Measurements from ENCODE around the gene RCOR2. TPM values are rescaled to one million over a fixed set of nuclear protein-coding genes. Genes with fewer than 3 reads are reported as not detected.

Gene RCOR2
- total RNA-seq, 2 donors from 2014 or later = 0.64 to 3.3 TPM

GRCh38 chr11:63919267-63920125 lies 2.5 kb upstream of the RCOR2 start:
- peak overlapping the region; percentile 52 to 61 for H3K27ac ChIP-seq
- TF ChIP-seq POLR2A (IDR thresholded peaks at IDR 0.05) = no peak
- no peak for TF ChIP-seq POLR2AphosphoS5 (IDR thresholded peaks at IDR 0.05)
- no peak for TF ChIP-seq CTCF (IDR thresholded peaks at IDR 0.05)
- H3K36me3 ChIP-seq = no peaks in the 10 kb centered on the region
- H3K27me3 ChIP-seq (replicated peaks; ENCODE audit: insufficient read depth) = no peaks in the 10 kb centered on the region
- intact Hi-C loops (cut with DNase I) = no loop called here
- 32% methylated on average over 36 of the region's 41 CpGs for WGBS
- H3K9me3 ChIP-seq = no peaks in the 10 kb centered on the region
- H3K4me1 ChIP-seq (replicated peaks) = peaks cover 14% of the 10 kb centered on the region
- no peak overlapping the region for H3K4me3 ChIP-seq
- DNase-seq (ENCODE audit: low spot score) = no peak

GRCh38 chr11:63918507-63919191 lies 1.7 kb upstream of the RCOR2 start:
- intact Hi-C loops (cut with DNase I) = no loop called here
- Histone ChIP-seq H3K27me3 (replicated peaks; ENCODE audit: insufficient read depth) (no peaks in the 10 kb centered on the region), H3K27ac (peak overlapping the region; percentile 52 to 61), H3K9me3 (no peaks in the 10 kb centered on the region), H3K4me3 (no peak overlapping the region), H3K4me1 (replicated peaks) (peaks cover 14% of the 10 kb centered on the region), H3K36me3 (no peaks in the 10 kb centered on the region)
- DNase-seq (ENCODE audit: low spot score) = no peak
- TF ChIP-seq POLR2A (IDR thresholded peaks at IDR 0.05) = no peak
- no peak for TF ChIP-seq CTCF (IDR thresholded peaks at IDR 0.05)
- TF ChIP-seq POLR2AphosphoS5 (IDR thresholded peaks at IDR 0.05) = no peak
- 45% methylated on average over 9 of the region's 9 CpGs for WGBS

GRCh38 chr11:63917692-63918506 lies 935 bp upstream of the RCOR2 start:
- TF ChIP-seq CTCF (IDR thresholded peaks at IDR 0.05) (no peak), POLR2A (IDR thresholded peaks at IDR 0.05) (no peak), POLR2AphosphoS5 (IDR thresholded peaks at IDR 0.05) (peak; percentile 1)
- H3K36me3 ChIP-seq = no peaks in the 10 kb centered on the region
- H3K4me3 ChIP-seq = peak overlapping the region; percentile 23 to 34
- 6% methylated on average over 47 of the region's 50 CpGs for WGBS
- DNase-seq (ENCODE audit: low spot score) = peak; percentile 25
- H3K27me3 ChIP-seq (replicated peaks; ENCODE audit: insufficient read depth) = no peaks in the 10 kb centered on the region
- peaks cover 14% of the 10 kb centered on the region for H3K4me1 ChIP-seq (replicated peaks)
- H3K9me3 ChIP-seq = no peaks in the 10 kb centered on the region
- intact Hi-C loops (cut with DNase I) = no loop called here
- H3K27ac ChIP-seq = peak overlapping the region; percentile 52 to 61

GRCh38 chr11:63915961-63916836 lies 765 bp downstream of the RCOR2 start:
- peak overlapping the region; percentile 23 to 34 for H3K4me3 ChIP-seq
- WGBS = 10% methylated on average over 37 of the region's 56 CpGs

More at GRCh38 chr11:63915961-63916836, 765 bp downstream of the RCOR2 start:
- Histone ChIP-seq H3K9me3 (no peaks in the 10 kb centered on the region), H3K27ac (no peak overlapping the region), H3K27me3 (replicated peaks; ENCODE audit: insufficient read depth) (no peaks in the 10 kb centered on the region), H3K36me3 (no peaks in the 10 kb centered on the region), H3K4me1 (replicated peaks) (peaks cover 14% of the 10 kb centered on the region)
- intact Hi-C loops (cut with DNase I) = no loop called here
- TF ChIP-seq POLR2AphosphoS5 (IDR thresholded peaks at IDR 0.05) (no peak), CTCF (IDR thresholded peaks at IDR 0.05) (peak in 2 of 4 experiments; percentile 26 to 50)
- DNase-seq (ENCODE audit: low spot score) = no peak

All from prostate gland (tissue), 2 donors.